HEK293 (cell line): ENCODE measurements around the gene OXCT2.

Source experiments
- CTCF ChIP-seq: fragments of 450-650 bp; formaldehyde crosslinking; IDR thresholded peaks from 2 replicates; pipeline ENCODE4 v1.5.1; 2016; ENCODE audit warnings: missing biosample characterization, missing genetic modification characterization
- HOXD13 ChIP-seq: sonication (generic); formaldehyde crosslinking; IDR thresholded peaks from 2 replicates; pipeline ENCODE4 v1.8.0; 2022; ENCODE audit warnings: missing genetic modification reagents, borderline replicate concordance
- MZF1 ChIP-seq: fragments of 450-650 bp; formaldehyde crosslinking; IDR thresholded peaks from 2 replicates; pipeline ENCODE4 v1.5.1; 2017; ENCODE audit warnings: missing biosample characterization, missing genetic modification characterization, borderline replicate concordance
- REST ChIP-seq: fragments of 450-650 bp; formaldehyde crosslinking; IDR thresholded peaks from 2 replicates; pipeline ENCODE4 v1.5.1; 2016; ENCODE audit warnings: missing biosample characterization, missing genetic modification characterization
- SP2 ChIP-seq: fragments of 450-650 bp; formaldehyde crosslinking; IDR thresholded peaks from 2 replicates; pipeline ENCODE4 v1.5.1; 2016; ENCODE audit warnings: missing biosample characterization, missing genetic modification characterization
- YY1 ChIP-seq: fragments of 450-650 bp; formaldehyde crosslinking; IDR thresholded peaks from 2 replicates; pipeline ENCODE4 v1.5.1; 2018; ENCODE audit warnings: missing biosample characterization, missing genetic modification characterization
- ZNF175 ChIP-seq: fragments of 450-650 bp; formaldehyde crosslinking; IDR thresholded peaks from 2 replicates; pipeline ENCODE4 v1.5.1; 2016; ENCODE audit warnings: missing biosample characterization, missing genetic modification characterization
- ZNF274 ChIP-seq, 2 experiments: fragments of 200-500 bp in 1 of 2; fragments of 450-650 bp in 1 of 2; sonication (Bioruptor generic) in 1 of 2; formaldehyde crosslinking in 1 of 2; IDR thresholded peaks; 2 replicates each; pipeline versions ENCODE4 v1.5.1 to v1.6.1; 2014 to 2016; ENCODE audit warnings: borderline replicate concordance in 1 of 2, inconsistent platforms in 1 of 2, low read length in 1 of 2, missing biosample characterization in 1 of 2, missing genetic modification characterization in 1 of 2
- ZNF362 ChIP-seq: fragments of 450-650 bp; formaldehyde crosslinking; IDR thresholded peaks from 2 replicates; pipeline ENCODE4 v1.5.1; 2016; ENCODE audit warnings: missing biosample characterization, missing genetic modification characterization
- ZNF416 ChIP-seq: fragments of 450-650 bp; formaldehyde crosslinking; IDR thresholded peaks from 2 replicates; pipeline ENCODE4 v1.5.1; 2016; ENCODE audit warnings: missing biosample characterization, missing genetic modification characterization
- ZNF645 ChIP-seq: fragments of 450-650 bp; formaldehyde crosslinking; IDR thresholded peaks from 2 replicates; pipeline ENCODE4; 2016; ENCODE audit warnings: missing biosample characterization, missing genetic modification characterization
- TF ChIP-seq, protein P1 (sequence below): fragments of 450-650 bp; formaldehyde crosslinking; IDR thresholded peaks from 2 replicates; pipeline ENCODE4 v1.5.1; 2016; ENCODE audit warnings: missing biosample characterization, missing genetic modification characterization

- no peak for TF ChIP-seq CTCF
- no peak for TF ChIP-seq REST (tag by site-specific recombination)
- TF ChIP-seq SP2 (tag by site-specific recombination): no peak
- TF ChIP-seq HOXD13 (CRISPR knock-in tag): no peak
- TF ChIP-seq, protein P1, sequence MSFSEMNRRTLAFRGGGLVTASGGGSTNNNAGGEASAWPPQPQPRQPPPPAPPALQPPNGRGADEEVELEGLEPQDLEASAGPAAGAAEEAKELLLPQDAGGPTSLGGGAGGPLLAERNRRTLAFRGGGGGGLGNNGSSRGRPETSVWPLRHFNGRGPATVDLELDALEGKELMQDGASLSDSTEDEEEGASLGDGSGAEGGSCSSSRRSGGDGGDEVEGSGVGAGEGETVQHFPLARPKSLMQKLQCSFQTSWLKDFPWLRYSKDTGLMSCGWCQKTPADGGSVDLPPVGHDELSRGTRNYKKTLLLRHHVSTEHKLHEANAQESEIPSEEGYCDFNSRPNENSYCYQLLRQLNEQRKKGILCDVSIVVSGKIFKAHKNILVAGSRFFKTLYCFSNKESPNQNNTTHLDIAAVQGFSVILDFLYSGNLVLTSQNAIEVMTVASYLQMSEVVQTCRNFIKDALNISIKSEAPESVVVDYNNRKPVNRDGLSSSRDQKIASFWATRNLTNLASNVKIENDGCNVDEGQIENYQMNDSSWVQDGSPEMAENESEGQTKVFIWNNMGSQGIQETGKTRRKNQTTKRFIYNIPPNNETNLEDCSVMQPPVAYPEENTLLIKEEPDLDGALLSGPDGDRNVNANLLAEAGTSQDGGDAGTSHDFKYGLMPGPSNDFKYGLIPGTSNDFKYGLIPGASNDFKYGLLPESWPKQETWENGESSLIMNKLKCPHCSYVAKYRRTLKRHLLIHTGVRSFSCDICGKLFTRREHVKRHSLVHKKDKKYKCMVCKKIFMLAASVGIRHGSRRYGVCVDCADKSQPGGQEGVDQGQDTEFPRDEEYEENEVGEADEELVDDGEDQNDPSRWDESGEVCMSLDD (tag by site-specific recombination): no peak
- no peak for TF ChIP-seq ZNF274 (IDR thresholded peaks at IDR 0.05; ENCODE audit: low read length)
- no peak for TF ChIP-seq ZNF274 (tag by site-specific recombination; IDR thresholded peaks at IDR 0.05; ENCODE audit: borderline replicate concordance)
- TF ChIP-seq MZF1 (tag by site-specific recombination): no peak
- no peak for TF ChIP-seq ZNF416 (tag by site-specific recombination)
- TF ChIP-seq ZNF362 (tag by site-specific recombination): no peak
- no peak for TF ChIP-seq ZNF645
- TF ChIP-seq ZNF175 (tag by site-specific recombination): no peak
- TF ChIP-seq YY1 (tag by site-specific recombination): no peak
Observed at GRCh38 chr1:39754906-39755504, 16.1 kb downstream of the OXCT2 start.
